HepG2 (cell line): ENCODE data around the gene KIF22. TPM values are rescaled to one million over a fixed set of nuclear protein-coding genes. Genes with fewer than 3 reads are reported as not detected.

Experiments used
- BCL3 ChIP-seq: sonication (generic); formaldehyde crosslinking; IDR thresholded peaks from 2 replicates; pipeline ENCODE4 v1.5.1; 2020; ENCODE audit warnings: mild to moderate bottlenecking, missing genetic modification reagents, moderate library complexity
- DMAP1 ChIP-seq: IDR thresholded peaks from 2 replicates; pipeline ENCODE4 v1.6.1; 2016
- EP300 ChIP-seq, 3 experiments: sonication (generic) in 1 of 3; formaldehyde crosslinking in 1 of 3; IDR thresholded peaks; 2 replicates each; pipeline versions ENCODE4 v1.5.1 to v1.6.1; 2011 to 2020; ENCODE audit warnings: low read depth in 2 of 3, low read length in 2 of 3, borderline replicate concordance in 1 of 3, improper control_type of control experiment in 1 of 3, mild to moderate bottlenecking in 1 of 3, missing genetic modification reagents in 1 of 3, moderate library complexity in 1 of 3
- FOXC1 ChIP-seq: sonication (generic); formaldehyde crosslinking; IDR thresholded peaks from 2 replicates; pipeline ENCODE4 v1.8.0; 2022; ENCODE audit warnings: mild to moderate bottlenecking, missing genetic modification reagents, borderline replicate concordance
- HDAC1 ChIP-seq: sonication (generic); formaldehyde crosslinking; IDR thresholded peaks from 2 replicates; pipeline ENCODE4 v1.5.1; 2020; ENCODE audit warnings: mild to moderate bottlenecking, missing genetic modification reagents
- HIVEP1 ChIP-seq: sonication (generic); formaldehyde crosslinking; IDR thresholded peaks from 2 replicates; pipeline ENCODE4 v1.4.0; 2020; ENCODE audit warnings: mild to moderate bottlenecking, missing genetic modification reagents
- KDM6A ChIP-seq: IDR thresholded peaks from 2 replicates; pipeline ENCODE4 v1.6.1; 2016; ENCODE audit warnings: low read depth
- MED8 ChIP-seq: sonication (generic); formaldehyde crosslinking; IDR thresholded peaks from 2 replicates; pipeline ENCODE4 v1.8.1; 2023; ENCODE audit warnings: mild to moderate bottlenecking, missing genetic modification reagents; ENCODE audit not compliant: insufficient replicate concordance
- MTERF4 ChIP-seq: sonication (generic); formaldehyde crosslinking; IDR thresholded peaks from 2 replicates; pipeline ENCODE4 v1.8.0; 2023; ENCODE audit warnings: mild to moderate bottlenecking, missing genetic modification reagents
- NAIF1 ChIP-seq: sonication (generic); formaldehyde crosslinking; IDR thresholded peaks from 2 replicates; pipeline ENCODE4 v1.5.0; 2020; ENCODE audit warnings: mild to moderate bottlenecking, missing genetic modification reagents, borderline replicate concordance
- NFE2 ChIP-seq: sonication (generic); formaldehyde crosslinking; IDR thresholded peaks from 2 replicates; pipeline ENCODE4 v1.4.0; 2020; ENCODE audit warnings: missing genetic modification reagents
- PHF20 ChIP-seq: sonication (generic); formaldehyde crosslinking; IDR thresholded peaks from 2 replicates; pipeline ENCODE4 v1.5.0; 2020; ENCODE audit warnings: mild to moderate bottlenecking, missing genetic modification reagents
- PITX1 ChIP-seq: sonication (generic); formaldehyde crosslinking; IDR thresholded peaks from 2 replicates; pipeline ENCODE4 v1.5.1; 2020; ENCODE audit warnings: mild to moderate bottlenecking, missing genetic modification reagents
- TP53 ChIP-seq: sonication (generic); formaldehyde crosslinking; conservative IDR thresholded peaks from 2 replicates; pipeline ENCODE4 v1.4.0; 2020; ENCODE audit warnings: missing genetic modification reagents
- ZNF264 ChIP-seq: sonication (generic); formaldehyde crosslinking; IDR thresholded peaks from 2 replicates; pipeline ENCODE4 v1.4.0; 2020; ENCODE audit warnings: missing genetic modification reagents
- ZNF33B ChIP-seq: sonication (generic); formaldehyde crosslinking; IDR thresholded peaks from 2 replicates; pipeline ENCODE4 v1.5.1; 2020; ENCODE audit warnings: mild to moderate bottlenecking, missing genetic modification reagents
- ZNF441 ChIP-seq: sonication (generic); formaldehyde crosslinking; IDR thresholded peaks from 2 replicates; pipeline ENCODE4 v1.7.0; 2021; ENCODE audit warnings: missing genetic modification reagents, borderline replicate concordance
- ZNF552 ChIP-seq: sonication (generic); formaldehyde crosslinking; IDR thresholded peaks from 2 replicates; pipeline ENCODE4 v1.9.0; 2022; ENCODE audit warnings: missing genetic modification reagents, mild to moderate bottlenecking, borderline replicate concordance
- ZNF563 ChIP-seq: sonication (generic); formaldehyde crosslinking; IDR thresholded peaks from 2 replicates; pipeline ENCODE4 v1.8.0; 2022; ENCODE audit warnings: mild to moderate bottlenecking, moderate library complexity, missing genetic modification reagents
- ZNF614 ChIP-seq: IDR thresholded peaks from 2 replicates; pipeline ENCODE4 v1.6.1; 2018; ENCODE audit warnings: missing biosample characterization, missing genetic modification reagents, inconsistent platforms, borderline replicate concordance
- ZNF619 ChIP-seq: sonication (generic); formaldehyde crosslinking; IDR thresholded peaks from 2 replicates; pipeline ENCODE4 v1.4.0; 2020; ENCODE audit warnings: mild to moderate bottlenecking, missing genetic modification reagents
- ZNF674 ChIP-seq: sonication (generic); formaldehyde crosslinking; IDR thresholded peaks from 2 replicates; pipeline ENCODE4 v1.5.0; 2020; ENCODE audit warnings: low read depth, mild to moderate bottlenecking, missing genetic modification reagents
- ZNF710 ChIP-seq: sonication (generic); formaldehyde crosslinking; IDR thresholded peaks from 2 replicates; pipeline ENCODE4 v1.5.0; 2020; ENCODE audit warnings: mild to moderate bottlenecking, missing genetic modification reagents, borderline replicate concordance
- ZNF788 ChIP-seq: sonication (generic); formaldehyde crosslinking; IDR thresholded peaks from 2 replicates; pipeline ENCODE4 v1.5.0; 2020; ENCODE audit warnings: mild to moderate bottlenecking, missing genetic modification reagents, borderline replicate concordance
- ZNF816 ChIP-seq: sonication (generic); formaldehyde crosslinking; IDR thresholded peaks from 2 replicates; pipeline ENCODE4 v1.8.0; 2022; ENCODE audit warnings: missing genetic modification reagents, mild to moderate bottlenecking, borderline replicate concordance
- polyA plus RNA-seq, 8 experiments: library from polyadenylated mRNA; depleted of rRNA in 3 of 8; stranded (reverse) in 7 of 8; unstranded in 1 of 8; fragments of >200 nt; fragmentation: Illumina TruSeq in 4 of 8; extraction: Trizol in 4 of 8; gene quantifications; 2 replicates each; pipeline versions ENCODE4 v1.2.1 to v1.2.3, GENCODE V29; 2011 to 2016; ENCODE audit warnings: low read depth in 4 of 8, missing spikeins in 1 of 8, mixed read lengths in 1 of 8; ENCODE audit not compliant: insufficient read depth in 1 of 8
- total RNA-seq, 5 experiments: library from RNA; depleted of rRNA; stranded (reverse); fragments of >200 nt; fragmentation: Illumina TruSeq; extraction: Trizol; gene quantifications; 2 replicates each; pipeline ENCODE4 v1.2.3, GENCODE V29; 2016; ENCODE audit warnings: low read depth in 1 of 5

Gene KIF22
- total and polyA plus RNA-seq, 2 of the 13 experiments (the other 11 are each of a cell fraction or from before 2014, with no cell fraction given), result 95.8 to 118 TPM

GRCh38 chr16:29815793-29816693, 25.5 kb downstream of the KIF22 start, which contains the start of gene PAGR1 (continued):
- TF ChIP-seq MED8 (CRISPR knock-in tag) (peak; percentile 61), ZNF441 (peak; percentile 91), HDAC1 (CRISPR knock-in tag) (peak; percentile 81), ZNF710 (CRISPR knock-in tag) (peak; percentile 95), ZNF614 (CRISPR knock-in tag) (0 out of 2 replicates have a peak, but pooled peaks have one; percentile 64), ZNF563 (CRISPR knock-in tag) (peak; percentile 4; the same call in 1 of the 2 replicates), DMAP1 (peak; percentile 94), ZNF788 (CRISPR knock-in tag) (peak; percentile 78; the same call in 1 of the 2 replicates), NAIF1 (peak; percentile 99), EP300 (IDR thresholded peaks at IDR 0.05; ENCODE audit: low read depth in 2 of 2, low read length in 2 of 2) (peak in 1 of 2 experiments; percentile 75; a peak in 2 of 4 replicates), EP300 (CRISPR knock-in tag; IDR thresholded peaks at IDR 0.05; ENCODE audit: borderline replicate concordance) (peak; percentile 40; the same call in 1 of the 2 replicates), ZNF33B (CRISPR knock-in tag) (peak; percentile 77; the same call in 1 of the 2 replicates), PHF20 (peak; percentile 83), PITX1 (CRISPR knock-in tag) (no peak; the same call in none of the 2 replicates), NFE2 (CRISPR knock-in tag) (peak; percentile 8; the same call in 1 of the 2 replicates), ZNF552 (CRISPR knock-in tag) (0 out of 2 replicates have a peak, but pooled peaks have one; percentile 40), ZNF816 (CRISPR knock-in tag) (no peak), HIVEP1 (peak; percentile 90), ZNF619 (CRISPR knock-in tag) (peak; percentile 83), MTERF4 (CRISPR knock-in tag) (peak; percentile 82; the same call in 1 of the 2 replicates), KDM6A (0 out of 2 replicates have a peak, but pooled peaks have one; percentile 15), ZNF264 (0 out of 2 replicates have a peak, but pooled peaks have one; percentile 52), FOXC1 (0 out of 2 replicates have a peak, but pooled peaks have one; percentile 24), BCL3 (CRISPR knock-in tag) (peak; percentile 98), ZNF674 (CRISPR knock-in tag) (no peak), TP53 (CRISPR knock-in tag) (no peak)
